Glomerular endothelial cell (primary cell): ENCODE data around the gene CLMN. TPM values are rescaled to one million over a fixed set of nuclear protein-coding genes. Genes with fewer than 3 reads are reported as not detected.
"Not testable (repeated sequence)": the region's sequence is repeated elsewhere in the genome, so short reads cannot be mapped to it uniquely, and the experiment has no call there.

Experiments
- DNase-seq: peaks from one replicate; pipeline ENCODE4 v3.0.0-alpha.2; 2011; ENCODE audit warnings: low read depth, low spot score; ENCODE audit errors: extremely low read depth
- total RNA-seq: library from RNA; depleted of rRNA; stranded (reverse); fragments of >200 nt; gene quantifications from 2 replicates; pipeline ENCODE4 v1.2.3, GENCODE V29; 2015

Gene CLMN
- total RNA-seq, 1 donor from 2014 or later = 2.6 TPM

- DNase-seq = no peak
Observed at GRCh38 chr14:95225251-95225887, 94.3 kb downstream of the CLMN start.

DNA sequence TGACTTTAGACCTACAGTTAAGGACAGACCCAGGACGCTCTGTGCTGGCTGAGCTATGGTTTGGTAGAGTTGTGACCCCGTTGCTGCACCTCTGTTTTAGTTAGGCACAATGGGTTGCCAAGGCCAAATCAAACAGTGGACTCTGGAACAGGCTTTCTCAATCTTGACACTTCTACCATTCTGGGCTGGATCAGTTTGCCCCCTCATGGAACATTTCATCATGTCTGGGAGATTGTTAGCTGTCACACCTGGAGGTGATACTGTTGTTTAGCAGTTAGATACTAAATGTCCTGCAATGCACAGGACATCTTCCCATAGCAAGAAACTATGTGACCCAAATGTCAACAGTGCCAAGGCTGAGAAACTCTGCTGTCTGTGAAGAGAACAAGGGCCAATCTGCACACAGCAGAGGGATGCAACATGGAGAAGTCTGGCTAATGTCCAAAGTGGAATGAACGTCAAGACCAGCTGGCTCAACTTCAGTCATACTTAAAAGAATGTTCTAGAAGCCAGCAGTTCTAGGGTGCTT lies 96.8 kb downstream of the CLMN start:
- no peak for DNase-seq

GRCh38 chr14:95222151-95222631 lies 97.5 kb downstream of the CLMN start:
- DNase-seq = no peak

DNA sequence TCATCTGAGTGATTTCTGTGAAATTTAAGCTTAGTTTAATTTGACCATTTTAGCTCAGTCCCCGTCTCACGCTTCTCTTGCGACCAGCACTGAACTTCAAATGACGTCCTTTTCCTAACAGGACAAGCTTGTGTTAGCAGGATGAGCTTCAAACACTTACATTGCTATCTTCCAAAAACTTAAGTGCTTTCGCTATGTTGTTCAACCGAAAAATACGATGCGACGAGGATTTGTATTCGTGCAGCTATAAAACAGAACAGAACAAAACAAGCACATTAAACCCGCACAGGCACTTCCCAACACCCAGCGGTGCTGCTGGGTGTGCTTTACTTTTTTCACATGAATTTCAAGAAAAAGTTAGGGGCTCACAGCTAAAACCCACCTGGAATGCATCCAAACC lies 98.2 kb downstream of the CLMN start:
- DNase-seq = no peak

- DNase-seq = no peak
Observed at GRCh38 chr14:95220663-95221231, 99.0 kb downstream of the CLMN start.

DNA sequence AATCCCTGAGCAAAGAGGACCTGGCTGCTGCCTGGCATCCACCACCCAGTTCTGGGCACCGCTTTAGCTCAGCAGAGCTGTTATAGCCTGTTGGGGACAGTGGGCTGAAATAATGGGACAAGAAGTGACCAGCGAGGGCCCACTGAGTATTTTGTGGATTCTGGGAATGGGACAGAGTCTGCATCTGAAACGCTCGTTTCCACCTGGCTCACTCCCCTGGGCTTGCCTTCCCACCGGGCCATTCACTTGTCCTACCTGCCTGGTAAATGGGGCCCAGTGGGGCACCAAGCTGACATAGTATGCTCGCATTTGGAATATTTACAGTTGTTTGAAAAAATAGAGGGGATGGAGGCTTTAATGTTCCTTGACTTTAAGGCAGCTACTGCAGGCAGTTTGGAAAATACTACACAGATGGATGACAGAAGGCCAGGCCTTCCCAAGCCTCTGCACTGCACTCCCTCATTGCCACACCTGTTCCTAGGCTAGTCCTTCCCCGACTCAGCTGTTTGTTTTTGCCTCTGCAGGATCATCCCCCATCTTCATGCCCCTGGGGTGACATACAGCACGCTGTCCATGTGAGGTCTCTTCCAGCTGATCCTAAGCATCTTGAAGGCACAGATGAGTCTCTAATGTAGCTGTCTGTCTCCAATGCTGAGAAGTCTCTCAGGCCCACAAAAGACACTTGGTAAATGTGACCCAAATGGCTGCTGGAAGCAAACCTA lies 101.1 kb downstream of the CLMN start:
- DNase-seq = no peak

- no peak for DNase-seq
Observed at GRCh38 chr14:95218006-95218405, 101.7 kb downstream of the CLMN start.

GRCh38 chr14:95217391-95217900 lies 102.3 kb downstream of the CLMN start:
- DNase-seq = no peak

DNA sequence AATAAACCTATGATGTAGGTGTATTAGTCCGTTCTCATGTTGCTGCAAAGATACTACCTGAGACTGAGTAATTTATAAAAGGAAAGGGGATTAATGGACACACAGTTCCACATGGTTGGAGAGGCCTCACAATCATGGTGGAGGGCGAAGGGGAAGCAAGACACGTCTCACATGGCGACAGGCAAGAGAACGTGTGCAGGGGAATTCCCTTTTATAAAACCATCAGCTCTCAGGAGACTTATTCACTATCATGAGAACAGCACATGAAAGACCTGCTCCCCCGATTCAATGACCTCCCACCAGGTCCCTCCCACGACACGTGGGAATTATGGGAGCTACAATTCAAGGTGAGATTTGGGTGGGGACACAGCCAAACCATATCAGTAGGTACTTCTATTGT lies 103.7 kb downstream of the CLMN start:
- DNase-seq = no peak

DNA sequence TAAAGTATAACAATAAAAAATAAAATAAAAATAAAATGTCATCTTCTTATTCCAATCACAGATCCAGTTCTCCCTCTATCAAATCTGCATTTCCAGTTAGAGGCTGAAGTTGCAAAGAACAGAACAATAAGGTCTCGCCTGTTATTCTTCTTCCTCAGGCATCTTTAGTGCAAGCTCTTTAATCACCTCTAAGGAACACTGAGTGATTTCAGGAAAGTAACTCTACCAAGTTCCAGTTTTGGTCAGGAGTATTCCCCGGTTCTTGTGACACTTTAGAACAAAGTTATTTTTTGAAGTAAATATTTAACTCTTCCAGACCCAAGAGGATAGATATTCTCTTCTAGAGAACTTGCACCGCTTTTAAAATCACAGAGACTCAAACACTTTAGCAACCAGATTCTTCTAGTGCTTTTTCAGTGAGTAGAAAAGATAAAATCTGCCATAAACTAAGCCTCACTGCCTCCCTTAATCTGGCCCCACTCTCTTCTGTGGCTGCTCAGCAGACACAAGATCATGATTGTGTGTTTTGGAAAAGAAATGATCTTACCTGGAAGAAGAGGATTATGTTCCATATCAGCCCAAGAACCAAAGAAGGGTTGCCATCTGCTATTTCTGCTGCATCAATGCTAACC lies 104.5 kb downstream of the CLMN start:
- DNase-seq = no peak

GRCh38 chr14:95213774-95214173 lies 105.9 kb downstream of the CLMN start:
- DNase-seq = no peak

- no peak for DNase-seq
Observed at GRCh38 chr14:95211721-95212504, 107.8 kb downstream of the CLMN start.

- no peak for DNase-seq
Observed at GRCh38 chr14:95210699-95211098, 109.0 kb downstream of the CLMN start.

DNA sequence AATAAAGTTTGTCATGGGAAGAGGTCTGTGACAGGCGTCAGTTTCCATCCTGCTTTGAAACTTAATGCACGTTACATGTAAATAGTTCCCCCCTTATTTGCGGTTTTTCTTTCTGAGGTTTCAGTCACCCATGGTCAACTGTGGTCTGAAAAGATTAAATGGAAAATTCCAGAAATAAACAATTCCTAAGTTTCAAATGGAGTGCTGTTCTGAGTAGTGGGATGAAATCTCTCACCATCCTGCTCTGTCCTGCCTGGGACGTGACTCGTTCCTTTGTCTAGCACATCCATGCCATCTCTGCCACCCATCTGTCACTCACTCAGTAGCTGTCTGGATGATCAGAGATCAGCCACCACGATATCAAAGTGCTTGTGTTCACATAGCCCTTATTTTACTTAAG lies 111.1 kb downstream of the CLMN start:
- DNase-seq = no peak

- DNase-seq = no peak
Observed at GRCh38 chr14:95207475-95208233, 112.1 kb downstream of the CLMN start.

DNA sequence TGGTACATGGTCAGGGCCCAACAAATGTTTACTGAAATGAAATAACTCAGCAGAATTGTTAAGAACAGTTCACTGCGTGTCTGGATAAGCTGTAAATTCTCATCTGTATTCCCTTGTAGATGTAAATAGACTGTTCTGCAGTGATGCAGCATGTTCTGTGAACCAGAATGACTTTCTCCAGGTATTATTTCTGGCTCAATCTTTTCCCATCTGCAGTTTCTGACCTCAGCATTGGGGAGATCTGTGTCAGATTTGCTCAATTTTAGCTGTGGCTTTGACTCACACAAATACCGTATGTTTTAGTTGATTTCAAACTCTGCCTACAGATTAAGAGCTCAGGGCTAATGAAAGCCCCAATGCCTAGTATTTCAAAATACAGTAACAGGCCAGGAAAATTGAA lies 113.2 kb downstream of the CLMN start:
- no peak for DNase-seq

- no peak for DNase-seq
Observed at GRCh38 chr14:95204705-95205104, 115.0 kb downstream of the CLMN start.

- DNase-seq = not testable (repeated sequence)
Observed at GRCh38 chr14:95201745-95202144, 118.0 kb downstream of the CLMN start.

- no peak for DNase-seq
Observed at GRCh38 chr14:95200404-95200803, 119.3 kb downstream of the CLMN start.
